DOHH2 (cell line): ENCODE results near the gene SPSB1.

Experiments used
- H3F3A ChIP-seq: fragments of 200-600 bp; sonication (generic), shearing (Covaris generic); 2 replicates; pipeline ENCODE4 v1.6.0; 2016; ENCODE audit warnings: antibody characterized with exemption, mild to moderate bottlenecking; ENCODE audit not compliant: control insufficient read depth, insufficient read depth
- H3K27ac ChIP-seq: fragments of 200-600 bp; sonication (generic); 2 replicates; pipeline ENCODE4 v1.5.1; 2014; ENCODE audit warnings: low read depth, mild to moderate bottlenecking, low read length, moderate library complexity
- H3K27me3 ChIP-seq: fragments of 200-600 bp; sonication (generic); 2 replicates; pipeline ENCODE4 v1.6.1; 2014; ENCODE audit warnings: mild to moderate bottlenecking, low read length, mixed read lengths; ENCODE audit not compliant: control insufficient read depth
- H3K36me3 ChIP-seq: fragments of 200-600 bp; sonication (generic); 2 replicates; pipeline ENCODE4 v1.6.1; 2014; ENCODE audit warnings: mild to moderate bottlenecking, low read length, moderate library complexity, mixed read lengths; ENCODE audit not compliant: control insufficient read depth
- H3K4me1 ChIP-seq: fragments of 200-600 bp; sonication (generic); 2 replicates; pipeline ENCODE4 v1.6.1; 2014; ENCODE audit warnings: mild to moderate bottlenecking, low read length, mixed read lengths; ENCODE audit not compliant: control insufficient read depth
- H3K4me2 ChIP-seq: fragments of 200-600 bp; sonication (generic); 2 replicates; pipeline ENCODE4 v1.6.0; 2014; ENCODE audit warnings: mild to moderate bottlenecking, low read length, moderate library complexity
- H3K4me3 ChIP-seq: fragments of 200-600 bp; sonication (generic); 2 replicates; pipeline ENCODE4 v1.5.1; 2014; ENCODE audit warnings: mild to moderate bottlenecking, low read length, mixed read lengths
- H3K79me2 ChIP-seq: fragments of 200-600 bp; sonication (generic); 2 replicates; pipeline ENCODE4 v1.6.1; 2014; ENCODE audit warnings: mild to moderate bottlenecking, low read length, mixed read lengths; ENCODE audit not compliant: control insufficient read depth
- H3K9me2 ChIP-seq: fragments of 200-600 bp; sonication (generic); replicated peaks from 2 replicates; pipeline ENCODE4 v1.6.1; 2014; ENCODE audit warnings: mild to moderate bottlenecking, low read length, mixed read lengths; ENCODE audit not compliant: control insufficient read depth
- H3K9me3 ChIP-seq: fragments of 200-600 bp; sonication (generic); 2 replicates; pipeline ENCODE4 v1.6.1; 2014; ENCODE audit warnings: antibody characterized with exemption, low read length, mixed read lengths; ENCODE audit not compliant: control insufficient read depth, insufficient read depth
- H4K20me1 ChIP-seq: fragments of 200-600 bp; sonication (generic); 2 replicates; pipeline ENCODE4 v1.6.0; 2014; ENCODE audit warnings: low read depth, mild to moderate bottlenecking, antibody characterized with exemption, low read length, moderate library complexity; ENCODE audit not compliant: control insufficient read depth, insufficient read depth
- CTCF ChIP-seq: fragments of 200-600 bp; sonication (generic); IDR thresholded peaks from one replicate; pipeline ENCODE4 v1.5.1; 2014; ENCODE audit warnings: antibody characterized with exemption, mild to moderate bottlenecking, low read depth, low read length; ENCODE audit not compliant: poor library complexity, severe bottlenecking
- EZH2phosphoT487 ChIP-seq: fragments of 200-600 bp; sonication (generic); IDR thresholded peaks from 2 replicates; pipeline ENCODE4 v1.6.1; 2017; ENCODE audit warnings: borderline replicate concordance, mild to moderate bottlenecking, antibody characterized with exemption, low read length, moderate library complexity, mixed read lengths

The SPSB1 gene

GRCh38 chr1:9289711-9290485 is 2.8 kb upstream of the SPSB1 start:
- Histone ChIP-seq H3K36me3 (no peaks in the 10 kb centered on the region), H3K4me1 (peaks cover 22% of the 10 kb centered on the region), H3F3A (peaks cover 2% of the 10 kb centered on the region; the same call in 1 of the 2 replicates), H3K9me3 (peaks cover 21% of the 10 kb centered on the region), H3K27me3 (peaks cover 6% of the 10 kb centered on the region), H3K27ac (no peak overlapping the region), H3K9me2 (no peaks in the 10 kb centered on the region), H3K4me3 (no peak overlapping the region), H3K79me2 (peaks cover 18% of the 10 kb centered on the region), H3K4me2 (no peak overlapping the region), H4K20me1 (peaks cover 9% of the 10 kb centered on the region; the same call in 1 of the 2 replicates)
- no peak for TF ChIP-seq CTCF
- no peak for TF ChIP-seq EZH2phosphoT487

DNA sequence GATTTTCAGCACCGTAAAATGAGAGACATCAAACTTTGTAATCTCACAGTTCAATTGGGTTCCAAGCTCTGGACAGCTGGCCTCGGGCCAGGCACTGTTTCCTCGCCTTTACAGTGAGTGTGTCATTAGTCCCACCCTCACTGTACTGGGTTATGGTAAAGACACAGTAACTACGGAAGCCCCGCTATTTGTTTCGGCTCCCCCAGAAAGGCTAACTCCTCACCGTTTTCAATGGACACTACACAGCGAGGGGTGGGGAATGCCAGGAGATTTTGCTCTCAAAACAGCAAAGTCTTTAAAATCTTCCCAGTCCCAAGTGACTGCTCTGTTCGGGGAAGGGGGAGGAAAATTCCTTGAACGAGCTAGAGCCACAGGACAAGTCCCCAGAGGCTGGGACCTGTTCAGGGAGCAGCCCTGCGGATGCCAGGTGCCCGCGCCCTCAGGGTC is 757 bp upstream of the SPSB1 start:
- peaks cover 38% of the 10 kb centered on the region for H3K79me2 ChIP-seq
- no peaks in the 10 kb centered on the region for H3K36me3 ChIP-seq
- H3K4me3 ChIP-seq = peak overlapping the region; percentile 91; the same call in 1 of the 2 replicates
- peaks cover 14% of the 10 kb centered on the region for H3K9me3 ChIP-seq
- H3K4me2 ChIP-seq = peak overlapping the region; percentile 56; the same call in 1 of the 2 replicates
- peaks cover 6% of the 10 kb centered on the region for H3K27me3 ChIP-seq
- peaks cover 2% of the 10 kb centered on the region; the same call in 1 of the 2 replicates for H3F3A ChIP-seq
- TF ChIP-seq CTCF (no peak), EZH2phosphoT487 (no peak)
- H3K4me1 ChIP-seq = peaks cover 25% of the 10 kb centered on the region
- peaks cover 10% of the 10 kb centered on the region for H4K20me1 ChIP-seq
- H3K9me2 ChIP-seq = no peaks in the 10 kb centered on the region
- no peak overlapping the region for H3K27ac ChIP-seq

GRCh38 chr1:9293241-9293532 is 493 bp downstream of the SPSB1 start:
- Histone ChIP-seq H3K4me2 (peak overlapping the region; percentile 92), H3K9me3 (peaks cover 4% of the 10 kb centered on the region; the same call in 1 of the 2 replicates), H3F3A (peaks cover 2% of the 10 kb centered on the region; the same call in 1 of the 2 replicates), H3K9me2 (no peaks in the 10 kb centered on the region), H3K27me3 (peaks cover 6% of the 10 kb centered on the region), H3K79me2 (peaks cover 49% of the 10 kb centered on the region), H3K4me1 (peaks cover 25% of the 10 kb centered on the region), H3K36me3 (no peaks in the 10 kb centered on the region), H3K4me3 (peak overlapping the region; percentile 91), H4K20me1 (peaks cover 12% of the 10 kb centered on the region), H3K27ac (no peak overlapping the region)
- TF ChIP-seq CTCF (no peak), EZH2phosphoT487 (no peak)
